Amniotic stem cell (primary cell): ENCODE measurements around the gene PIWIL4.
"Not testable (repeated sequence)": the region's sequence is repeated elsewhere in the genome, so short reads cannot be mapped to it uniquely, and the experiment has no call there.

Experiments
- DNase-seq: peaks from one replicate; lab custom pipeline; 2025; lab: John Stamatoyannopoulos, UW

Gene PIWIL4

DNA sequence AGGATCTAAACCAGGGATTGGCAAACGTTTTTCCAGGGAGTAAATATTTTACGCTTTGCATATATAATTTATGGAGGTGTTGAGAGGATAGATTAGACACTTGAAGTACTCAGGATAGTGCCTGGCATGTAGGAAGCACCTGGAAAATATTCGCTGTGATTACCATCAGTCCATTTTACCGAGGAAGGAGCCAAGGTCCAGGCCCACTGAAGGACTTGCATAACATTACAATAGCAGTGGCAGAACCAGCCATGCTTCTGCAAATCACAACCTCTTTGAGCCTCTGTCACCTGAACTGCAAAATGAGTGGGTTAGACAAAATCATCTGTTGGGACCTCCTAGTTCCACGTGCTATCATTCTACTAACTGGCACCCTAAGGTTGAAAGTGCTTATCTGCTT is 18.0 kb upstream of the PIWIL4 start:
- no peak for DNase-seq

DNA sequence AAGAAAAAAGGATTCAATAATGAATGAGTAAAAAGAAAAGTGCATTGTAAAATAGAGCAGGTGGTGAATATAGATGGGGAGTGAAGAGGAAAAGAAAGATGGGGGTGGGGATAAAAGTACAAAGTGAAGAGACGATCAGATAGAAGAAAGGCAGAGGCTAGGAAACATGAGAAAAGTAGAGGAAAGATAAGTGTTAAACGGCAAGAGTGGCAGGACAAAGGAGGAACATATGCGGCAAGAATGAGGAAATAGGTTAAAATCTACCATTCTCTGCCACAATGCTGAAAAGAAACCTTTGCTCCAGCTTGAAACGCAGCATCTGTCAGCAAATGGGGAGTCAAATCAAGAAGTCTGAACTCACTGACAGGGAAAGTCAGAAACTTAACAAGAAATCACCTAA is 16.7 kb upstream of the PIWIL4 start:
- DNase-seq, result no peak

DNA sequence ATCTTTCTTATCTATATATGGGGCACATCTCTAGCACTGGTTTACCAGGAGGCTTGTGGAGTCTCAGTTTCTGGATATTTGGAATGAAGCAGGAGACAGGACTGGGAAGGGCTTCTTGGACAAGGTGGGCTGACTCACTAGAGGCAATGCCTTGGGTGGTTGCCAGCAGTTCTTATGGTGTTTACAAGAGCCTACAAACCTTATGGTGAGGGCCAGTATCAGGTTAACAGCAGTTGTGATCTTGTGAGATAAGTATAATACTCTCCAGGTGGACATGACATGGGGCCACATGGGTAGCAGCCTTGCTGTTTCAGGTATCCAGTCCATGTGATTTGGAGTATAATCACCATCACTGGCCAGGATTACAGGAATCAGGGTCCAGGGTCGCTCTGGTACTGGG is 13.2 kb upstream of the PIWIL4 start:
- DNase-seq, result no peak

DNA sequence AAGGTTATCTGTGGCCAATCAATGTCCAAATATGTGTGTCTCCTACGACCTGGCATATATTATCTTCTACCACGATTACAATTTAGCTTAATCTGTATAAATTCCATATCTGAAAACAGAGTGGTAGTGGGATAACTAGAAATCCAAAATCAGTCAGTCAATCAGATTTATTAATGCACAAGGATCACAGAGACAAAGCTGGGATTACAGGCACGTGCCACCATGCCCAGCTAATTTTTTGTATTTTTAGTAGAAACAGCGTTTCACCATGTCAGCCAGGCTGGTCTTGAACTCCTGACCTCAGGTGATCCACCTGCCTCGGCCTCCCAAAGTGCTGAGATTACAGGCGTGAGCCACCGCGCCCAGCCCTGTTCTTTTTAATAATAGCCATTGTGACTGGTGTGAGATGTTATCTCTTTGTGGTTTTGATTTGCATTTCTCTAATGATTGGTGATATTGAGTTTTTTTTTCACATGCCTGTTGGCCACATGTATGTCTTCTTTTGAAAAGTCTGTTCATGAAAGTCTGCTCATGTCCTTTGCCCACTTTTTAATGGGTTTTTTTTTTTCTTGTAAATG is 11.3 kb upstream of the PIWIL4 start:
- not testable (repeated sequence) for DNase-seq

DNA sequence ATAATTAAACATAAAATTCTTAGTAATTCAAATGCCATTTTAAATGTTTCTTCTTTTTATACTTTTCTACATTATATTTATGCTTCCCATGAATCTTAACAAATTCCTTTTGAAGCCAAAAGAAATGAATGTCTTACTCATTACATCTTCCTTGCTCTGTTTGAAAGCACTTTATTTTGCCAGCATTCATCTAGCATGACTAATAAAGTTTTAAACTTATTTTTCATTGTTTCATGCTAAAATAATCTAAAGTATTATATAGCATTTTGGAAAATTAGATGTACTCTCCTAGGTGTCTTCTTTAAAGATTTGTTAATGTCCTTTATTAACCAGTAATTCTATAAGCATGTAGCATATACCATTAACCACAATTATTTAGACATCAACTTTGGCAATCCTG is 9.7 kb upstream of the PIWIL4 start:
- peak; percentile 24 for DNase-seq

DNA sequence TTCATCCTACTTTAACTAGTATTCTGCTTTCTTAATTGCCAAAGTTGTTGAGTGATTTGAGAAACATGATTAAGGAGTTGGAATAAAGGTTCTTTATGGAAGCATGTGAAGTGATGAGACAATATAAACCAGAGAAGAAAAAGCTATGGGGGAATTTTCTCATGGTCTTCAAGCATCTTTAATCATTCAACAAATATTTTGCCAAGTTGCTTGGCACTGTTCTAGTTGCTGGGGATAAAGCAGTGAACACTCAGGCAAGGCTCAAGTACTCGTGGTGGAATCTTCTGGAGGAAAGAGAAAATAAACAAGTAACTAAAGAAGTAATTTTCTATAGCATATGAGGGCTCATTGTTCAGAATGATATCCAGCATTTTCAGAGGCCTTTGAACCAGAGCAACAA is 9.2 kb upstream of the PIWIL4 start:
- no peak for DNase-seq

DNA sequence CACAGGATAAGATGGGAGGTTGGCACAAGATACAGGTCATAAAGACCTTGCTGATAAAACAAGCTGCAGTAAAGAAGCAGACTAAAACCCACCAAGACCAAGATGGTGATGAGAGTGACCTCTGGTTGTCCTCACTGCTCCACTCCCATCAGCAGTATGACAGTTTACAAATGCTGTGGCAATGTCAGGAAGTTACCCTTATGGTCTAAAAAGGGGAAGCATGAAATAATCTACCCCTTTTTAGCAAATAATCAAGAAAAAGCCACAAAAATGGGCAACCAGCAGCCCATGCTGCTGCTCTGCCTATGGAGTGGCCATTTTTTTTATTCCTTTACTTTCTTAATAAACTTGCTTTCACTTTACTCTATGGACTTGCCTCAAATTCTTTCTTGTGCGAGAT is 8.7 kb upstream of the PIWIL4 start:
- no peak for DNase-seq

DNA sequence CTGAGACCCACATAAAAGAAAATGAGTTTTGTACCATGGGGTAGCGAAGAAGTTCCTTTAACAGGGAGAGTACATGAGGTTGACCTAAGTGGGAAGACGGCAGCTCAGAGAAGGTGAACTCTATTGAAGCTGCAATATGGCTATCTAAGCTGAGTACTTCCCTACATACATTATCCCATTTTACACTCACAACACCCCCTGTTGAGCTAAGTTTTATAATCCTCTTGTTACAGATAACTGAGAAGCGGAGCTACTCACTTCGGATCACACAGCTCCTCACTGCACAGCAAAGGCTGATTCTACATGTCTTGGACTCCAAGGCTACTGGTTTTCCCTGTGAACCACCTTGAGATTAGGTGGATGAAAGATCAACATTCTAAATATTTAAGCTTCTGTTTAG is 8.2 kb upstream of the PIWIL4 start:
- DNase-seq, result no peak

DNA sequence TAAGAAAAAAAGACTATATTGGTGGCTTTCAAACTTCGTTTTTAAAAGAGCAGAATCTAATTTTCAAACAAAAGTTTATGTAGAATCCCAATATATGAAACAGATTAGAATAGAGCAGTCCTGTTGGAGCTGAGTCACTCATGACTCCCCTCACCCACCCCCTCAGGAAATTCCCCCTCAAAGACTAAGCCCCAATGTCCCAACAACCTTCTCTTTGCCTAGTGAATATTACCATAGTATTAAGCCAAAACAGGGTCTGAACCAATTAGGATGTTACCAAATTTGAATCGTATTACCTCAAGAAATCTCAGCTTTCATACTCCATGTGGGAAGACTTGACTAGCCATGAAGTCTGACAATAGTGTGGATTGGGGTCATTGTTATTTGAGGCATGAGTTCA is 7.8 kb upstream of the PIWIL4 start:
- DNase-seq, result no peak

DNA sequence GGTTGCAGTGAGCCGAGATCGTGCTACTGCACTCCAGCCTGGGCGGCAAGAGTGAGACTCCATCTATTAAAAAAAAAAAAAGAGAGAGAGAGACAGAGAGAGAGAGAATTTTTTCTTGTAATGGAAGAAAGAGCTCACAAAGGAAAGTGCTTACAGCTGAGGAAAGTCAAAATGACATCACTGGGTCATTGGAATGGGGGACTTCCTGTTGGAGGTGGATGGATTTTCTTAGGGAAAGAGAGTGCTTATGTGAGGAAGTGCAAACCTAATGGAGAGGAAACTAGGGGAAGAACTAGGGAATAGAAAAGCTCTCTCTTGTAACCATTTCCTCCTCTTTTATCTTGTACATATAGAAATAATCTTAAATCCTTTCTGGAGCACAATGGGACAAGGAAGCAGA is 6.3 kb upstream of the PIWIL4 start:
- no peak for DNase-seq

DNA sequence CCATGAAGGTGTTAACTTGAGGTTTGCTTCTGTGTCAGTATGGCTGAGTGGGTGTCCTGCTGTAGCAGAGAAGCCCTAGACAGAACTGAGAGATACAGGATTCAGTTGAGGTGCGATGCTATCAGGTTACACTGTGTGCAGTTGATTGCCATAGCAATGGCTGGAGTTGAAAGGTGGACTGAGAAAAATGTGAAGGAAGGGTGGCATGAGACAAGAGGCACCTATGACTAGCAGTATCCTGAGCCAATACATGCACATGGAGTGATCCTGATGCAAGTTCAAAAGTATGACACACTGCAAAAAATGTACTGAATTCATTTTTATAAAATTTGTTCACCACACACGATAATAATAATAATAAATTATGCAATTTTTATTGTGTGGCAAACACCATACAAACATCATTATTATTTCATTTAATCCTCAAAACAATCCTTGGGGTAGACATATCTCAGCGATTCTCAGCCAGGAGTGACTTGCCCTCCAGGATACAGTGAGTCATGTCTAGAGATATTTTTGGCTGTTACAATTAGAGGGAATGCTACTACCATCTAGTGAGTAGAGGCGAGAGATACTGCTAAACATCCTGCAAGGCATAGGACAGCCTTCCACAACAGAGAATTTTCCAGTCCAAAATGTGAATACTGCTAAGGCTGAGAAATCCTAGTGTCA is 3.9 kb upstream of the PIWIL4 start:
- DNase-seq, result peak; percentile 48

DNA sequence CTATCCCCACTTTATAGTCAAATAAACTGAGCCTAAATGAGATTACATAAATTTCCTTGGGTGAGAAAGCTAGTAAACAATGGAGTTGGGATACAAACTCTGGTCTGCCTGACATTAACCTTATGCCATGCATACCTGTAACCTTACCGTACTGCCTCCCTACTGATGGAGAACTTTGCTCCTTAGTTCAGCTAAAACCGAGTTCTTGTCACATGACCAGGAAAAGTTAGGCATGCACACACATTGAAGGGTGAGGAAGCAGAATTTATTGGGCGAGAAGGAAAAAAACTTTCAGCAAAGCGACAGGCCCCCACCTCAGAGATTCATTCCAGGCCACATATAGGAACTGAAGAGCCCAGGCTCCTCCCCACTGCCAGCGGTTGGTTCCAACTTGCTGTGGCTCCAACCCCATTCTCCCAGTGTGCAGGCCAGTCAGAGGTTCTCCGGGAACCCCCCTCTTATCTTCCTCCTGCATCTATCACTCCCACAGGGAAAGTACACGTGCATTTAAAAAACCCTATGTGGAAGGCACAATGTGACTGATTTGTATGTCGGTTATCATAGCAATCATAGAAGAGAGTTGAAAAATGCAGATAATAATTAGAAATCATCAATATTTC is 3.2 kb upstream of the PIWIL4 start:
- no peak for DNase-seq

DNA sequence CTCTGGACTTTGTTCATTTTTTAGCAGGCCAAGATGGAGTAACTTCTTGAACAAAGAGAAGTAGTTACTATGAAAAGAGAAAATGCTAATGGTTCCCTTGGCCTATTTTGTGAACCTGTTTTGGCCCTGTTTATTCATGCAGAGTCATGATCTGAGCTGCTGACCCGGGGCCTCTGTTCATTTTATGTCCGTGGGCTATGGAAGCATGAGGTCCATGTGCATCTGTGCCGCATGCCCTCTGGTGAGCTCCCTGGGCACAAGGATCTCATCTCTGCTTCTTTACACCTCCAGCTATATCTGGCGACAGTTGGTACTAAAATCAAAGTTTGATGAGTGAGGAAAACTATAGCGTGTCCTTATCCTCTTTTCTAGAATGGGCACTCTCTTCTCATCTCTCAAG is 1.0 kb downstream of the PIWIL4 start:
- DNase-seq, result no peak

DNA sequence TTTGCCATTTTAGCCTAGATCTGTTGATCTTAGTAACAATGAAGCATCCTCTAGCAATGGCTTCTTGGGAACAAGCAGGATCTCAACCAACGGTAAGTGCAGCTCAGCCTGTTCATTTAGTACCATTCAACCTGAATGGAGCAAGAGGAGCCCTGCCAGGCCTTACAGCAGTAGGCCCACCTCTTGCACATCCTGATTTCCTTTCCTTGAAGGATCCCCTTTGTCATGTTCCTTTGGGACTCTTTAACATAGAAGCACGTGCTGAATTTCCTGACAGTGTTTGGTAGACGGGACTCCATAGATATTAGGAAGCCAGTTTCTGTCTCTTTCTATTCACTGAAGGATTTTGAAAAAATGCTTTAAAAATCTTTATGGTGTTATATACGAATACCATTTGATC is 1.5 kb downstream of the PIWIL4 start:
- DNase-seq, result no peak

DNA sequence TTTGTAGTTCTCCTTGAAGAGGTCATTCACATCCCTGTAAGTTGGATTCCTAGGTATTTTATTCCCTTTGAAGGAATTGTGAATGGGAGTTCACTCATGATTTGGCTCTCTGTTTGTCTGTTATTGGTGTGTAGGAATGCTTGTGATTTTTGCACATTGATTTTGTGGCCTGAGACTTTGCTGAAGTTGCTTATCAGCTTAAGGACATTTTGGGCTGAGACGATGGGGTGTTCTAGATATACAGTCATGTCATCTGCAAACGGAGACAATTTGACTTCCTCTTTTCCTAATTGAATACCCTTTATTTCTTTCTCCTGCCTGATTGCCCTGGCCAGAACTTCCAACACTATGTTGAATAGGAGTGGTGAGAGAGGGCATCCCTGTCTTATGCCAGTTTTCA is 5.8 kb downstream of the PIWIL4 start:
- not testable (repeated sequence) for DNase-seq

DNA sequence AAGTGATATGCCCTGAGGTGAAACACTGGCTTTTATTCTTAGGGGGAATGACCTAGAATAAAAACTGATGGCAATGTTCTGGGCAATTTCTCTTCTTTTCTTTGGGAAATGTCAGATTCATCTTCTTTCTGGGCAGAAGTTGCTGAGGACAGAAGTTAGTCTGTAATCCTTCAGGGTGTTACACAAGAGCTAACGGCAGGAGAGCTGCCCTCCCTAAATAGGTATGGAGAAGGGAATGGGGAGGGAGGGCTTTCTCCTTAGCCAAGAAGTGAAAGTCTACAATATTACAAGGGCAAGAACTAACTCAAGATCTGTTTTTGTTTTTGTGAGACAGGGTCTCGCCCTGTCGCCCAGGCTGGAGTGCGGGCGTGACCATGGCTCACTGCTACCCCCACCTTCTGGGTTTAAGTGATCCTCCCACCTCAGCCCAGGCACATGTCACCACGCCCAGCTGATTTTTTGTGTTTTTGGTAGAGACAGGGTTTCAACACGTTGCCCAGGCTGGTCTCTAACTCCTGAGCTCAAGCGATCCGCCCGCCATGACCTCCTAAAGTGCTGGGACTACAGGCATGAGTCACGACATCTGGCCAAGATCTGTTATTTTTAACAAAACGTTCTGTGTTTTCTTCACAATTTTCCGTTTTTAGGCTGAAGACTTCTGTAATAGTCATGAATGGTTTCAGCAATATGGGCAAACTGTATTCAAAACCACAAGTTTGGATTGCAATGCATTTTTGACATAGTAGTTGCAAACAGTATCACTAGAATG is 7.2 kb downstream of the PIWIL4 start:
- DNase-seq, result no peak

DNA sequence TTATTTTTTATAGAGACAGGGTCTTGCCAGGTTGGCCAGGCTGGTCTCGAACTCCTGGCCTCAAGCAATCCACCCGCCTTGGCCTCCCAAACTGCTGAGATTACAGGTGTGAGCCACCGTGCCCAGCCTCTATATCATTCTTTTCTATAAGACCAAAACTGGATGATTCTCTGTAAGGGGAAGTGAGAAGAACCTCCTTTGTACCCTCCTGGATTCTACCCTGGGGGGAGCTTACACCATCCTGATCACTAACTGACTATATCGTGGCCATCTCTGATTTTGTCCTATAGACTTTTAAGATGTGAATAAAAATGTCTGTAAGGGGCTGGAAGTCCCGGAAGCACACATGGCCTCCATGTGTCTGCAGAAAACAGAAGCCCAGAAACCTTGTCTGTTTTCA is 9.1 kb downstream of the PIWIL4 start:
- no peak for DNase-seq

DNA sequence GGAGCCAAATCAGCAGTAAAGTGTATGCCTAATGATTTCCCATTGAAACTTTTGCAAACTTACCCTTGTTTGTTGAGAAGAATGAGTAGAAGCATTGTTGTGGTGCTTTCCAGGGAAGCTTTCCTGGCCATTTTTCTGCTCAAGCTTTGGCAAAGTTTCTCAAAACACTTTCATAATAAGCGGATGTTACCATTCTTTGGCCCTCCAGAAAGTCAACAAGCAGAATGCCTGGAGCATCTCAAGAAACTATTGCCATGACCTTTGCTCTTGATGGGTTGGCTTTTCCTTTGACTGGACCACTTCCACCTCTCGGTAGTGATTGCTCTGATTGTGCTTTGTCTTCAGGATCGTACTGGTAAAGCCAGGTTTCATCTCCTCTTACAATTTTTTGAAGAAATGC is 10.7 kb downstream of the PIWIL4 start:
- no peak for DNase-seq

DNA sequence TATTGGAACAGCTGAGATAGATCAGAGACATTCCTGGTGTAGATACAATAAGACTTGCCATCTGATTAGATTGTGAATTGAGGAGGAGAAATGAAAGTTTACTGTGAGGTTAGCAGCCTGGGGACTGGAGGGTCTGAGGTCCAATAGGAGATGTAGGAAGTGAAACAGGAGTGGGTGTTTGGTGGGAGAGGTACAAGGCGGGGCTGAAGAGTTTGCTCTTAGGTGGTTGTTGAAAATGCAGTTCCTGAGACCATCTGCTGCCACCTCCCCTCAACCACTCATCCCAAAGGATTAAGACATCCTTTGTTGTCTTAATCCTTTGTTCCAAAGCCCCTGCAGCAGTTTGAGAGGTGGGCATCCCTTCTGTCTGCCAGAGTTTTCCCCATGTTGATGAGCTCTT is 14.8 kb downstream of the PIWIL4 start:
- no peak for DNase-seq

DNA sequence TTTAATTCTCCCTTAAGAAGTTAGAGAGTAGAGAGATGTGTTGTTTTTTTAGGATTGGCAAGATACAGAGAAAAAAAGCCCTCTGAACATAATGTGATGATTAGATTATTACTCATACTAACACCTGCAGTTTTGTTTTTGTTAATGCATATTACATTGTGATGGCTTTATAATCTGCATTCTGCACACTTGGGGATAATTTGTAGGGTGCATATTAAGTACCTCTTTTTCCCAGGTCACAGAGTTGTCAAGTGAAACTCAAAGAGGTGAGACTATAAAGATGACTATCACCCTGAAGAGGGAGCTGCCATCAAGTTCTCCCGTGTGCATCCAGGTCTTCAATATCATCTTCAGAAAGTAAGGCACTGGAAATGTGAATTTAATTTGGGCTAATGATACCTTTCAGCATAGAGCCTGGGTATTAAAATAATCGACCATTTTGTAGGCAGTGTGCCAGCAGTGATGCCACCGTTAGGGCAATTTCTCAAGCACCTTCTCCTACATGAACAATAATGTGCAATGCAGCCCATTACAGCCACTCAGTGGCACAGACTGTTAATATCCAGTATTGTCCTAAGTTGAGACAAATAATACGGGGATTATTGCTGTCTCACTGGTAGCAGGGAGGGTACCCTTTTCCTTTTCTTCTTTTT is 16.2 kb downstream of the PIWIL4 start:
- DNase-seq, result no peak

DNA sequence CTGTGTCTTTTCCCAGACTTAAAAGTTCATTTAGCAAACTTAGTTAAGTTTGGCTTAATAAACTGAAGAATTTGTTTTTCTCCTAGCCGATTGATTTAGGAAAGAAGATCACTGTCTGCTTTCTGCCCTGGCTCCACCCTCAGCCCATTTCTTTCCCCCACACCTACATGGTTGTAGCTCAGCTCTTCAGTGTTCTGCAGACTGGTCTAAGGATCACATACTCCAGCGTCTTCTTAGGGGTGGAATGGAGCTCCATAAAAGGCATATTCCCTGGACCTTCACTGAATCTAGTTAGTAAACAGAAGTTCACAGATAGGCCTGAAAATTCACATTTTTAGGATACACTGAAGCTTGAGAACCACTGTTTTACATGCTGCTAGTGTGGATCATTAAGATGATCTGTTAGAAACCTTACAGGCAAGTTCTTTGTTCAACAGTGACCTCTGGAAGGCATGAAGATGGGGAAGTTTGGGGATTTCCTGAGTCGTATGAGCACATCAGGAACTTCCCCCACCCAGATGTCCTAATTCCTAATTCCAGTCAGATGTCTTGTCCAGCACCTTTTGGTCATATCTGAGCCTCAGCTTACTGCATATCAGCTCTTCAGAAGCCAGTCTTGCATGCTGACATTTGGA is 16.8 kb downstream of the PIWIL4 start:
- no peak for DNase-seq

DNA sequence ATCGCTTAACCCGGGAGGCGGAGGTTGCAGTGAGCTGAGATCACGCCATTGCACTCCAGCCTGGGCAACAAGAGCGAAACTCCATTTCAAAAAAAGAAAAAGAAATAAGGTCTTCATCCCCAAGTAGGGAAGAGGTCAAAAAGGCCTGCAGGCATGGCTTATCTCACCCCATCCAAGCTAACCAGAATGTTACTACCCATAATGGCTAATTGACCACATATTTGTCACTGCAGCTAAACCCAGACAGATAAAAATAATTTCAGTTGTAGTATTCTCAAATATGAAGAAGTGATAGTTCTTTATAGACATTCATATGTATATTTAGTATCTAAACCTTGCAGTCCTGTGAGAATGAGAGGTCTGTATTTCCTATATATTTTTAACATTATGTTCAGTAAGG is 17.8 kb downstream of the PIWIL4 start:
- DNase-seq, result no peak
